ENCODE data around the gene STIMATE.

The STIMATE gene

GRCh38 chr3:52892290-52892624 is 5.1 kb downstream of the STIMATE start:
- POLR2A ChIA-PET: no interaction called here
- TF ChIP-seq SUZ12 (IDR thresholded peaks at IDR 0.05) (no peak), L3MBTL2 (conservative IDR thresholded peaks at IDR 0.05) (no peak), CTBP1 (IDR thresholded peaks at IDR 0.05; ENCODE audit: borderline replicate concordance) (no peak), NFRKB (IDR thresholded peaks at IDR 0.05) (no peak), FOXM1 (IDR thresholded peaks at IDR 0.05; ENCODE audit: borderline replicate concordance) (no peak), FOXA1 (IDR thresholded peaks at IDR 0.05) (no peak), ARNT (IDR thresholded peaks at IDR 0.05) (no peak), HDGF (IDR thresholded peaks at IDR 0.05; ENCODE audit: borderline replicate concordance) (no peak)
- CTCF ChIA-PET: no interaction called here
- DNase-seq (ENCODE audit: extremely low spot score): no peak

GRCh38 chr3:52891615-52892081 is 5.7 kb downstream of the STIMATE start:
- CTCF ChIA-PET: no interaction called here
- no peak for DNase-seq (ENCODE audit: extremely low spot score)
- TF ChIP-seq FOXA1 (IDR thresholded peaks at IDR 0.05) (no peak), BHLHE40 (IDR thresholded peaks at IDR 0.05; ENCODE audit: borderline replicate concordance) (no peak), SP1 (IDR thresholded peaks at IDR 0.05) (no peak), LEF1 (IDR thresholded peaks at IDR 0.05; ENCODE audit: borderline replicate concordance) (no peak), ZNF384 (IDR thresholded peaks at IDR 0.05) (no peak), SUZ12 (IDR thresholded peaks at IDR 0.05) (no peak), HDGF (IDR thresholded peaks at IDR 0.05; ENCODE audit: borderline replicate concordance) (no peak), NFRKB (IDR thresholded peaks at IDR 0.05) (no peak), L3MBTL2 (conservative IDR thresholded peaks at IDR 0.05) (no peak), TARDBP (IDR thresholded peaks at IDR 0.05) (no peak), CTBP1 (IDR thresholded peaks at IDR 0.05; ENCODE audit: borderline replicate concordance) (no peak), ARNT (IDR thresholded peaks at IDR 0.05) (no peak), FOXM1 (IDR thresholded peaks at IDR 0.05; ENCODE audit: borderline replicate concordance) (no peak), ELF4 (IDR thresholded peaks at IDR 0.05) (no peak), FOXK2 (IDR thresholded peaks at IDR 0.05) (no peak), PKNOX1 (IDR thresholded peaks at IDR 0.05) (no peak)

GRCh38 chr3:52891164-52891563 is 6.2 kb downstream of the STIMATE start:
- no peak for DNase-seq (ENCODE audit: extremely low spot score)
- TF ChIP-seq SP1 (IDR thresholded peaks at IDR 0.05) (no peak), CTBP1 (IDR thresholded peaks at IDR 0.05; ENCODE audit: borderline replicate concordance) (no peak), FOXK2 (IDR thresholded peaks at IDR 0.05) (no peak), FOXM1 (IDR thresholded peaks at IDR 0.05; ENCODE audit: borderline replicate concordance) (no peak), SUZ12 (IDR thresholded peaks at IDR 0.05) (no peak), FOXA1 (IDR thresholded peaks at IDR 0.05) (no peak), ARNT (IDR thresholded peaks at IDR 0.05) (no peak), LEF1 (IDR thresholded peaks at IDR 0.05; ENCODE audit: borderline replicate concordance) (no peak), ELF4 (IDR thresholded peaks at IDR 0.05) (no peak)
- ChIA-PET CTCF (no interaction called here), POLR2A (no interaction called here)

More at GRCh38 chr3:52891615-52892081, 5.7 kb downstream of the STIMATE start:
- POLR2A ChIA-PET: no interaction called here

GRCh38 chr3:52890735-52891134 is 6.6 kb downstream of the STIMATE start:
- TF ChIP-seq ELF4 (IDR thresholded peaks at IDR 0.05): no peak
- TF ChIP-seq FOXA1 (IDR thresholded peaks at IDR 0.05): no peak
- no peak for TF ChIP-seq ARNT (IDR thresholded peaks at IDR 0.05)
- no peak for TF ChIP-seq HDGF (IDR thresholded peaks at IDR 0.05; ENCODE audit: borderline replicate concordance)
- no peak for TF ChIP-seq NFRKB (IDR thresholded peaks at IDR 0.05)
- TF ChIP-seq ZNF384 (IDR thresholded peaks at IDR 0.05): no peak
- no peak for TF ChIP-seq FOXM1 (IDR thresholded peaks at IDR 0.05; ENCODE audit: borderline replicate concordance)
- TF ChIP-seq BHLHE40 (IDR thresholded peaks at IDR 0.05; ENCODE audit: borderline replicate concordance): no peak
- TF ChIP-seq TARDBP (IDR thresholded peaks at IDR 0.05): no peak
- no peak for TF ChIP-seq CTBP1 (IDR thresholded peaks at IDR 0.05; ENCODE audit: borderline replicate concordance)
- TF ChIP-seq L3MBTL2 (conservative IDR thresholded peaks at IDR 0.05): no peak
- no peak for TF ChIP-seq SP1 (IDR thresholded peaks at IDR 0.05)
- TF ChIP-seq PKNOX1 (IDR thresholded peaks at IDR 0.05): no peak
- TF ChIP-seq LEF1 (IDR thresholded peaks at IDR 0.05; ENCODE audit: borderline replicate concordance): no peak
- no peak for TF ChIP-seq FOXK2 (IDR thresholded peaks at IDR 0.05)
- POLR2A ChIA-PET: no interaction called here
- no peak for DNase-seq (ENCODE audit: extremely low spot score)
- CTCF ChIA-PET: no interaction called here

GRCh38 chr3:52889901-52890300 is 7.4 kb downstream of the STIMATE start:
- no peak for TF ChIP-seq ELF4 (IDR thresholded peaks at IDR 0.05)
- no peak for TF ChIP-seq CTBP1 (IDR thresholded peaks at IDR 0.05; ENCODE audit: borderline replicate concordance)
- TF ChIP-seq FOXK2 (IDR thresholded peaks at IDR 0.05): no peak
- no peak for TF ChIP-seq L3MBTL2 (conservative IDR thresholded peaks at IDR 0.05)
- no peak for TF ChIP-seq HDGF (IDR thresholded peaks at IDR 0.05; ENCODE audit: borderline replicate concordance)
- TF ChIP-seq ZNF384 (IDR thresholded peaks at IDR 0.05): no peak
- TF ChIP-seq LEF1 (IDR thresholded peaks at IDR 0.05; ENCODE audit: borderline replicate concordance): no peak
- TF ChIP-seq FOXA1 (IDR thresholded peaks at IDR 0.05): no peak
- no peak for TF ChIP-seq ARNT (IDR thresholded peaks at IDR 0.05)
- no peak for TF ChIP-seq PKNOX1 (IDR thresholded peaks at IDR 0.05)
- TF ChIP-seq SUZ12 (IDR thresholded peaks at IDR 0.05): no peak
- DNase-seq (ENCODE audit: extremely low spot score): no peak
- CTCF ChIA-PET: no interaction called here
- POLR2A ChIA-PET: no interaction called here

- TF ChIP-seq LEF1 (IDR thresholded peaks at IDR 0.05; ENCODE audit: borderline replicate concordance): no peak
- CTCF ChIA-PET: no interaction called here
- POLR2A ChIA-PET: no interaction called here
- DNase-seq (ENCODE audit: extremely low spot score): no peak
Observed at GRCh38 chr3:52887166-52887565, 10.2 kb downstream of the STIMATE start.

Measured in HEK293T (cell line).